IMR-90 (cell line): ENCODE data around the gene CLDN2. TPM values are rescaled to one million over a fixed set of nuclear protein-coding genes. Genes with fewer than 3 reads are reported as not detected.

Experiments used
- ATAC-seq: fragments of 200-7000 bp; cut with Tn5 transposase; 2 replicates; pipeline ENCODE4 v1.9.1; 2020; ENCODE audit warnings: low read depth, mild to moderate bottlenecking, moderate library complexity
- BruUV-seq: library from RNA; stranded (reverse); fragments of 400-500 nt; replicated peaks from 2 replicates; lab custom pipeline; 2021; lab: Mats Ljungman, UMichigan
- CTCF ChIA-PET: fragments of 300-600 bp; formaldehyde crosslinking; extraction: SDS; loops from one replicate; lab custom pipeline; 2021; ENCODE audit warnings: antibody characterized with exemption; lab: Yijun Ruan, JAX
- POLR2A ChIA-PET: fragments of 300-600 bp; sonication (Branson Sonifier 250); formaldehyde crosslinking; loops from one replicate; lab custom pipeline; 2022; ENCODE audit warnings: antibody characterized with exemption; ENCODE audit not compliant: unreplicated experiment; lab: Charles Lee
- DNase-seq: peaks from one replicate; pipeline ENCODE4 v3.0.0; 2013
- H2AFZ ChIP-seq: replicated peaks from 2 replicates; pipeline ENCODE3; 2013; ENCODE audit warnings: low read length, mild to moderate bottlenecking; ENCODE audit not compliant: poor library complexity
- H2AK5ac ChIP-seq: 2 replicates; pipeline ENCODE4 v1.6.1; 2013; ENCODE audit warnings: low read depth, low read length, inconsistent platforms
- H2AK9ac ChIP-seq: replicated peaks from 2 replicates; pipeline ENCODE3; 2013; ENCODE audit warnings: mild to moderate bottlenecking, low read depth, low read length, moderate library complexity; ENCODE audit not compliant: poor library complexity
- H2BK120ac ChIP-seq: 2 replicates; pipeline ENCODE4 v1.6.1; 2013; ENCODE audit warnings: low read depth, low read length, inconsistent platforms
- H2BK15ac ChIP-seq: 3 replicates; pipeline ENCODE4 v1.6.1; 2013; ENCODE audit warnings: low read depth, low read length, inconsistent platforms
- H2BK20ac ChIP-seq: 2 replicates; pipeline ENCODE4 v1.6.1; 2013; ENCODE audit warnings: low read depth, mild to moderate bottlenecking, inconsistent platforms, low read length, moderate library complexity
- H2BK5ac ChIP-seq: 2 replicates; pipeline ENCODE4 v1.6.1; 2013; ENCODE audit warnings: mild to moderate bottlenecking, low read depth, low read length, inconsistent platforms; ENCODE audit not compliant: poor library complexity, severe bottlenecking
- H3K14ac ChIP-seq: replicated peaks from 2 replicates; pipeline ENCODE4 v1.6.1; 2013; ENCODE audit warnings: low read depth, low read length, inconsistent platforms
- H3K18ac ChIP-seq: 2 replicates; pipeline ENCODE4 v1.6.1; 2013; ENCODE audit warnings: low read depth, low read length, control low read depth
- H3K23ac ChIP-seq: 2 replicates; pipeline ENCODE4 v1.6.1; 2013; ENCODE audit warnings: low read depth, low read length, inconsistent platforms
- H3K27ac ChIP-seq: 2 replicates; pipeline ENCODE4 v1.5.1; 2013; ENCODE audit warnings: mild to moderate bottlenecking, control low read depth, low read length; ENCODE audit not compliant: insufficient read depth
- H3K27me3 ChIP-seq: 2 replicates; pipeline ENCODE4 v1.6.1; 2013; ENCODE audit warnings: low read length; ENCODE audit not compliant: control insufficient read depth, insufficient read depth
- H3K36me3 ChIP-seq: 2 replicates; pipeline ENCODE4 v1.6.1; 2013; ENCODE audit warnings: low read length, mixed read lengths; ENCODE audit not compliant: control insufficient read depth, insufficient read depth
- H3K4ac ChIP-seq: 2 replicates; pipeline ENCODE4 v1.6.1; 2013; ENCODE audit warnings: low read depth, low read length, inconsistent platforms
- H3K4me1 ChIP-seq: 2 replicates; pipeline ENCODE4 v1.6.1; 2013; ENCODE audit warnings: low read length, mixed read lengths; ENCODE audit not compliant: control insufficient read depth, insufficient read depth
- H3K4me2 ChIP-seq: 2 replicates; pipeline ENCODE4 v1.6.1; 2013; ENCODE audit warnings: low read depth, mild to moderate bottlenecking, control low read depth, low read length, moderate library complexity
- H3K4me3 ChIP-seq: 2 replicates; pipeline ENCODE4 v1.5.1; 2013; ENCODE audit warnings: low read depth, mild to moderate bottlenecking, control low read depth, low read length, moderate library complexity; ENCODE audit not compliant: insufficient read depth
- H3K56ac ChIP-seq: 2 replicates; pipeline ENCODE4 v1.6.1; 2013; ENCODE audit warnings: low read length, inconsistent platforms; ENCODE audit not compliant: insufficient read depth; ENCODE audit errors: extremely low read depth
- H3K79me1 ChIP-seq, 2 experiments: 2 replicates each; pipeline ENCODE4 v1.6.1; 2013; ENCODE audit warnings: low read length in 2 of 2, inconsistent platforms in 1 of 2, low read depth in 1 of 2
- H3K9ac ChIP-seq: 2 replicates; pipeline ENCODE4 v1.6.1; 2013; ENCODE audit warnings: low read depth, low read length, control low read depth
- H3K9me1 ChIP-seq: 2 replicates; pipeline ENCODE4 v1.6.1; 2013; ENCODE audit warnings: low read length, inconsistent platforms; ENCODE audit not compliant: insufficient read depth
- H3K9me3 ChIP-seq: 2 replicates; pipeline ENCODE4 v1.6.1; 2013; ENCODE audit warnings: low read length; ENCODE audit not compliant: control insufficient read depth, insufficient read depth
- H4K20me1 ChIP-seq: 2 replicates; pipeline ENCODE4 v1.6.1; 2013; ENCODE audit warnings: low read length, inconsistent platforms; ENCODE audit not compliant: insufficient read depth
- H4K5ac ChIP-seq: 2 replicates; pipeline ENCODE4 v1.6.1; 2013; ENCODE audit warnings: mild to moderate bottlenecking, low read depth, low read length, control low read depth
- H4K8ac ChIP-seq, 2 experiments: 2 replicates each; pipeline ENCODE4 v1.6.1; 2013; ENCODE audit warnings: low read depth in 2 of 2, low read length in 2 of 2, control low read depth in 1 of 2, inconsistent platforms in 1 of 2
- H4K91ac ChIP-seq: 2 replicates; pipeline ENCODE4 v1.6.1; 2013; ENCODE audit warnings: low read depth, low read length, inconsistent platforms; ENCODE audit not compliant: insufficient read depth
- FOS ChIP-seq: fragments of 150-350 bp; IDR thresholded peaks from 2 replicates; pipeline ENCODE4 v1.6.1; 2016; ENCODE audit warnings: low read depth, low read length
- RFX5 ChIP-seq: IDR thresholded peaks from 2 replicates; pipeline ENCODE4 v1.8.0; 2012; ENCODE audit warnings: low read depth, mild to moderate bottlenecking, low read length, moderate library complexity
- WGBS, 2 experiments: methylation state at CpG; one replicate each; pipeline versions ENCODE4 v1.1.5 to v1.1.7; 2013; ENCODE audit warnings: missing lambda C conversion rate in 2 of 2; ENCODE audit not compliant: insufficient read length in 1 of 2; ENCODE audit errors: extremely low coverage in 2 of 2; 5-methylcytosine and 5-hydroxymethylcytosine counted together
- dilution Hi-C: fragments of 300-500 bp; cut with HindIII; formaldehyde crosslinking; loops from one replicate; pipeline ENCODE4 v1.14.3; 2018; ENCODE audit warnings: low sequenced_read_pairs; ENCODE audit not compliant: unreplicated experiment
- in situ Hi-C: fragments of 300-500 bp; cut with MboI; formaldehyde crosslinking; loops from 3 replicates; pipeline ENCODE4 v1.14.3; 2019; ENCODE audit warnings: low sequenced_read_pairs, inconsistent platforms, mixed read lengths
- intact Hi-C: fragments of 100-400 bp; cut with micrococcal nuclease; formaldehyde crosslinking; loops from 2 replicates; pipeline ENCODE4 v1.10.0; 2022
- polyA plus RNA-seq, 3 experiments: library from polyadenylated mRNA; depleted of rRNA; stranded (reverse); fragments of >200 nt; gene quantifications; 2 replicates each; pipeline ENCODE4 v1.2.3, GENCODE V29; 2012; ENCODE audit warnings: low replicate concordance in 1 of 3
- total RNA-seq: library from RNA; depleted of rRNA; stranded (reverse); fragments of >200 nt; gene quantifications from 2 replicates; pipeline ENCODE4 v1.2.3, GENCODE V29; 2012

CLDN2 gene
- total and polyA plus RNA-seq, 2 of the 4 experiments (the other 2 are of a cell fraction), result 0.03 TPM; not detected in 1

- H2BK120ac ChIP-seq, result peak overlapping the region; percentile 28; the same call in 1 of the 2 replicates
- H2AFZ ChIP-seq, result peak overlapping the region; percentile 59
- CTCF ChIA-PET, result interaction anchor here (0.6 to 1.5 kb wide), 6 partner anchors 21 to 1024 kb away, joined by 3 to 7 read pairs (median 4); no protein-coding TSS in a partner anchor
- intact Hi-C loops (loop anchor here (1.0 to 10.0 kb wide), 9 partner anchors 38 to 1000 kb away; partner anchors contain the start of genes NCBP2L, PRPS1, RBM41 and TSC22D3), in situ Hi-C loops (no loop called here), dilution Hi-C loops (no loop called here)
- 0 out of 2 replicates have a peak overlapping the region, but pooled peaks have one; percentile 21 for H2AK5ac ChIP-seq
- no peak overlapping the region for H3K56ac ChIP-seq
- H3K18ac ChIP-seq, result no peak overlapping the region
- H3K79me1 ChIP-seq, result no peaks in the 10 kb centered on the region
- no peaks in the 10 kb centered on the region for H3K36me3 ChIP-seq
- peak; percentile 28; the same call in 1 of the 2 replicates for TF ChIP-seq FOS
- TF ChIP-seq RFX5, result no peak
- 0 out of 4 replicates have a peak overlapping the region, but pooled peaks of 1 of the 2 experiments have one; percentile 7 for H4K8ac ChIP-seq
- no peak overlapping the region for H3K27ac ChIP-seq
- H3K9me1 ChIP-seq, result peaks cover 11% of the 10 kb centered on the region; the same call in 1 of the 2 replicates
- no peak overlapping the region for H4K91ac ChIP-seq
- H3K4ac ChIP-seq, result no peak overlapping the region
- no peaks in the 10 kb centered on the region for H3K9me3 ChIP-seq
- BruUV-seq, result no TSS peak
- peak; percentile 60 for ATAC-seq
- H3K4me3 ChIP-seq, result no peak overlapping the region
- no peak overlapping the region for H4K5ac ChIP-seq
- peak; percentile 76 for DNase-seq
- peak overlapping the region; percentile 13 for H2AK9ac ChIP-seq
- 0 out of 2 replicates have a peak overlapping the region, but pooled peaks have one; percentile 22 for H2BK20ac ChIP-seq
- H3K23ac ChIP-seq, result no peak overlapping the region
- H3K14ac ChIP-seq, result no peak overlapping the region
- H3K4me2 ChIP-seq, result no peak overlapping the region
- peaks cover 17% of the 10 kb centered on the region for H3K27me3 ChIP-seq
- H3K9ac ChIP-seq, result no peak overlapping the region
- WGBS, 2 experiments, result 40% methylated on average over 1 of the region's 3 CpGs; no CpG with 5 or more reads in 1 of the 2 experiments
- H2BK5ac ChIP-seq, result no peak overlapping the region
- no peak overlapping the region; the same call in 2 of the 3 replicates for H2BK15ac ChIP-seq
- POLR2A ChIA-PET, result no interaction called here
- 0 out of 2 replicates have a peak, but pooled peaks cover 3% of the 10 kb centered on the region for H3K4me1 ChIP-seq
- no peaks in the 10 kb centered on the region for H4K20me1 ChIP-seq
These were observed 25.2 kb upstream of the CLDN2 start for GRCh38 chrX:106894978-106895452.
